Ishikawa (cell line): ENCODE data around the gene OGFOD2.

Source experiments
- CEBPB ChIP-seq: IDR thresholded peaks from 2 replicates; pipeline ENCODE4 v1.6.1; 2012
- CREB1 ChIP-seq: IDR thresholded peaks from 2 replicates; pipeline ENCODE4 v1.6.1; 2012; ENCODE audit warnings: low read depth
- EGR1 ChIP-seq: IDR thresholded peaks from 2 replicates; pipeline ENCODE4 v1.6.1; 2012
- EP300 ChIP-seq: IDR thresholded peaks from 2 replicates; pipeline ENCODE4 v1.6.1; 2012; ENCODE audit warnings: borderline replicate concordance
- FOXM1 ChIP-seq: IDR thresholded peaks from 2 replicates; pipeline ENCODE4 v1.6.1; 2012; ENCODE audit warnings: low read depth, borderline replicate concordance
- MAX ChIP-seq: IDR thresholded peaks from 2 replicates; pipeline ENCODE4 v1.6.1; 2012
- NFIC ChIP-seq: IDR thresholded peaks from 2 replicates; pipeline ENCODE4 v1.6.1; 2012
- RAD21 ChIP-seq: IDR thresholded peaks from 2 replicates; pipeline ENCODE4 v1.6.1; 2012; ENCODE audit warnings: low read depth
- REST ChIP-seq: IDR thresholded peaks from 2 replicates; pipeline ENCODE4 v1.6.1; 2012; ENCODE audit warnings: low read depth, mild to moderate bottlenecking
- TAF1 ChIP-seq: IDR thresholded peaks from 2 replicates; pipeline ENCODE4 v1.6.1; 2012; ENCODE audit warnings: low read depth, mild to moderate bottlenecking
- TCF12 ChIP-seq: IDR thresholded peaks from 2 replicates; pipeline ENCODE4 v1.6.1; 2012; ENCODE audit warnings: low read depth
- TEAD4 ChIP-seq: IDR thresholded peaks from 2 replicates; pipeline ENCODE4 v1.6.1; 2012
- USF1 ChIP-seq: IDR thresholded peaks from 2 replicates; pipeline ENCODE4 v1.6.1; 2012
- YY1 ChIP-seq: IDR thresholded peaks from 2 replicates; pipeline ENCODE4 v1.6.1; 2012; ENCODE audit warnings: low read depth
- ZBTB7A ChIP-seq: IDR thresholded peaks from 2 replicates; pipeline ENCODE4 v1.6.1; 2012; ENCODE audit warnings: low read depth

OGFOD2 gene

GRCh38 chr12:122965851-122966742 lies 8.9 kb upstream of the OGFOD2 start, which contains the start of gene ABCB9:
TSS of gene ABCB9 (minus strand) at chr12:122966463. CDS start at chr12:122960235, 6,228 bp downstream.
- no peak for TF ChIP-seq EP300
- no peak for TF ChIP-seq EGR1
- TF ChIP-seq CREB1: no peak
- TF ChIP-seq USF1: no peak
- TF ChIP-seq TEAD4: no peak
- TF ChIP-seq MAX: peak; percentile 65; the same call in 1 of the 2 replicates
- peak; percentile 66; the same call in 1 of the 2 replicates for TF ChIP-seq TAF1
- TF ChIP-seq FOXM1: no peak
- no peak for TF ChIP-seq TCF12
- no peak for TF ChIP-seq YY1
- TF ChIP-seq CEBPB: no peak
- no peak; the same call in 1 of the 2 replicates for TF ChIP-seq ZBTB7A
- TF ChIP-seq REST: no peak
- no peak for TF ChIP-seq NFIC
- no peak for TF ChIP-seq RAD21

DNA sequence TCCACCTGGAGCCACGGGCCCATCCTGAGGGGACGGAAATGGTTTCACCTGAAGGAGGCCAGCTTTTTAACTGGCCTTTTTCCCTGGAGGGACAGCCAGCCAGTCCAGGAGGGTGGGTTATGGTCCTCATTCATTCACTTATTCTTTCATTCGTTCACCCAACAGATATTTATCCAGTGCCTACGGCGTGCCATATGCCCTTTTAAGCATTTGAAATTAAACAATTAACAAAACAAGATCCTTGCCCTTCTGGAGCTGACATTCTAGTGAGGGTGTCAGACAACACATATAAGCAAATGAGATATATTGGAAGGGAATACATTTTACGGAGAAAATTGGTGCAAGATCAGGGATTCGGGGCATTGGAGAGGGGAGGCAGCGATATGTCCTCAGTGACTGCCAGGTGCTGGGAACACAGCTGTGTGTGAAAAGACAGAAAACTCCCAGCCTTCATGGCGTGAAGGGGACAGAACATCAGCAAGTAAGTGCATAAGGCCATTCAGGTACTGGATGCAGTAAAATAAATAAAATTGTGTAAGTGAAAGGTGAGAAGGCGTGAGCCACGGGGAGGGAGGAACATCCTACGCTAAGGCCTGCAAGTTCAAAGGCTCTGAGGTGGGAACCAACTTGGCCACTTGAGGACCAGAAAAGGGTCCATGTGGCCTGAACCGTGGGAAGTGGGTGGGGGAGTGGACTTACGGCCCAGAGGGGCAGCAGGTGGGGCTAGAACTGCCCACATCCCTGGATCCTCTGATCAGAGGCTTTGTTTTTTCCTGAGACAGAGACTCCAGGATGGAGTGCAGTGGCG lies 8.1 kb upstream of the OGFOD2 start:
- no peak for TF ChIP-seq REST

- no peak for TF ChIP-seq CREB1
- TF ChIP-seq EGR1: no peak
- TF ChIP-seq NFIC: no peak
- no peak for TF ChIP-seq TAF1
- TF ChIP-seq YY1: no peak
- no peak for TF ChIP-seq EP300
- TF ChIP-seq REST: no peak
- no peak for TF ChIP-seq ZBTB7A
- no peak for TF ChIP-seq TCF12
Measured at GRCh38 chr12:122968104-122968503, 6.9 kb upstream of the OGFOD2 start.

GRCh38 chr12:122969676-122970075 lies 5.4 kb upstream of the OGFOD2 start:
- TF ChIP-seq TEAD4: no peak
- TF ChIP-seq USF1: no peak
- no peak for TF ChIP-seq FOXM1
- no peak for TF ChIP-seq REST
- no peak for TF ChIP-seq MAX
- no peak for TF ChIP-seq RAD21
- TF ChIP-seq EGR1: no peak
- TF ChIP-seq CEBPB: no peak
- no peak for TF ChIP-seq NFIC
- no peak for TF ChIP-seq CREB1
- no peak for TF ChIP-seq TAF1
- no peak for TF ChIP-seq TCF12
- TF ChIP-seq EP300: no peak
- no peak for TF ChIP-seq ZBTB7A
- no peak for TF ChIP-seq YY1
